Transverse colon (tissue), 4 donors: ENCODE measurements around the gene RFX1. TPM values are rescaled to one million over a fixed set of nuclear protein-coding genes. Genes with fewer than 3 reads are reported as not detected.
"Not testable (repeated sequence)": the region's sequence is repeated elsewhere in the genome, so short reads cannot be mapped to it uniquely, and the experiment has no call there.

ENCODE experiments used
- DNase-seq: peaks from one replicate; pipeline ENCODE4 v3.0.0-alpha.2; 2019
- H3K27ac ChIP-seq, 4 donors: fragments of 200-600 bp; sonication (generic); 2 replicates each; pipeline ENCODE4 v1.5.1; 2016 to 2018; ENCODE audit warnings: inconsistent platforms in 4 of 4
- H3K27me3 ChIP-seq: fragments of 200-600 bp; sonication (generic); 2 replicates; pipeline ENCODE4 v1.5.1; 2017; ENCODE audit warnings: inconsistent platforms
- H3K36me3 ChIP-seq, 4 donors: fragments of 200-600 bp; sonication (generic); 2 replicates each; pipeline ENCODE4 v1.5.1; 2017 to 2019; ENCODE audit warnings: inconsistent platforms in 4 of 4
- H3K4me1 ChIP-seq, 4 donors: fragments of 200-600 bp; sonication (generic); 2 replicates each; pipeline ENCODE4 v1.5.1; 2017 to 2020; ENCODE audit warnings: inconsistent platforms in 4 of 4
- H3K4me3 ChIP-seq, 4 donors: fragments of 200-600 bp; sonication (generic); 1 replicate in 1 of 4; 2 replicates in 3 of 4; pipeline versions ENCODE4 v1.5.1 to v1.6.1; 2017 to 2019; ENCODE audit warnings: inconsistent platforms in 4 of 4
- H3K9me3 ChIP-seq, 2 donors: fragments of 200-600 bp; sonication (generic); 2 replicates each; pipeline ENCODE4 v1.5.1; 2017 to 2019; ENCODE audit warnings: inconsistent platforms in 2 of 2
- EP300 ChIP-seq: sonication (generic); formaldehyde crosslinking; IDR thresholded peaks from one replicate; pipeline ENCODE4 v1.6.1; 2017; ENCODE audit warnings: antibody characterized with exemption, low read depth
- POLR2A ChIP-seq: fragments of 450-650 bp; IDR thresholded peaks from one replicate; pipeline ENCODE4 v1.6.1; 2016; ENCODE audit warnings: antibody characterized with exemption, mild to moderate bottlenecking, moderate library complexity
- POLR2AphosphoS5 ChIP-seq, 3 donors: sonication (generic); formaldehyde crosslinking; IDR thresholded peaks; one replicate each; pipeline ENCODE4 v1.6.1; 2016; ENCODE audit warnings: antibody characterized with exemption in 3 of 3
- whole genome bisulfite sequencing, 2 donors: methylation state at CpG; one replicate each; pipeline ENCODE4 v1.1.5; 2018; ENCODE audit warnings: low coverage in 1 of 2; 5-methylcytosine and 5-hydroxymethylcytosine counted together
- in situ Hi-C, 4 donors: fragments of 200-750 bp; cut with MboI; loops; one replicate each; pipeline versions ENCODE4 v1.15.0 to v1.15.1; 2017; ENCODE audit warnings: low sequenced_read_pairs in 3 of 4, low pct_ligation_motif_present in 1 of 4, low pct_unique_long_range_greater_than_20kb in 1 of 4
- intact Hi-C: fragments of 100-400 bp; cut with DNase I; formaldehyde crosslinking; loops from one replicate; pipeline ENCODE4 v1.15.1; 2023; ENCODE audit warnings: low total_unique reads
- total RNA-seq, 4 donors: library from RNA; depleted of rRNA; stranded (reverse); fragments of >200 nt; gene quantifications; one replicate each; pipeline ENCODE4 v1.1.0, GENCODE V29; 2016
- TF ChIP-seq, protein P1 (sequence below), 5 experiments: fragments of 200-600 bp in 3 of 5; fragments of 450-650 bp in 2 of 5; sonication (generic) in 3 of 5; IDR thresholded peaks; 1 replicate in 2 of 5; 2 replicates in 3 of 5; pipeline ENCODE4 v1.5.1; 2016 to 2017; ENCODE audit warnings: antibody characterized with exemption in 5 of 5, inconsistent platforms in 3 of 5, mild to moderate bottlenecking in 2 of 5, moderate library complexity in 1 of 5

Gene RFX1
- total RNA-seq, 4 donors from 2014 or later: 3.7 to 9.0 (median 8.1) TPM

- Histone ChIP-seq H3K27ac (peak overlapping the region; percentile 46 to 57 (median 48)), H3K4me1 (peaks cover 0 to 8% (median 2%) of the 10 kb centered on the region in 4 donors), H3K4me3 (no peak overlapping the region), H3K27me3 (no peaks in the 10 kb centered on the region), H3K36me3 (no peaks in the 10 kb centered on the region), H3K9me3 (no peaks in the 10 kb centered on the region)
- 51 to 60% methylated on average over 9 of the region's 9 CpGs for WGBS, 2 donors
- in situ Hi-C loops (no loop called here), intact Hi-C loops (no loop called here)
- TF ChIP-seq, protein P1, sequence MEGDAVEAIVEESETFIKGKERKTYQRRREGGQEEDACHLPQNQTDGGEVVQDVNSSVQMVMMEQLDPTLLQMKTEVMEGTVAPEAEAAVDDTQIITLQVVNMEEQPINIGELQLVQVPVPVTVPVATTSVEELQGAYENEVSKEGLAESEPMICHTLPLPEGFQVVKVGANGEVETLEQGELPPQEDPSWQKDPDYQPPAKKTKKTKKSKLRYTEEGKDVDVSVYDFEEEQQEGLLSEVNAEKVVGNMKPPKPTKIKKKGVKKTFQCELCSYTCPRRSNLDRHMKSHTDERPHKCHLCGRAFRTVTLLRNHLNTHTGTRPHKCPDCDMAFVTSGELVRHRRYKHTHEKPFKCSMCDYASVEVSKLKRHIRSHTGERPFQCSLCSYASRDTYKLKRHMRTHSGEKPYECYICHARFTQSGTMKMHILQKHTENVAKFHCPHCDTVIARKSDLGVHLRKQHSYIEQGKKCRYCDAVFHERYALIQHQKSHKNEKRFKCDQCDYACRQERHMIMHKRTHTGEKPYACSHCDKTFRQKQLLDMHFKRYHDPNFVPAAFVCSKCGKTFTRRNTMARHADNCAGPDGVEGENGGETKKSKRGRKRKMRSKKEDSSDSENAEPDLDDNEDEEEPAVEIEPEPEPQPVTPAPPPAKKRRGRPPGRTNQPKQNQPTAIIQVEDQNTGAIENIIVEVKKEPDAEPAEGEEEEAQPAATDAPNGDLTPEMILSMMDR (IDR thresholded peaks at IDR 0.05): peak; percentile 32 to 65 (median 53)
- TF ChIP-seq POLR2A: no peak
- peak; percentile 73 for DNase-seq
Measured at GRCh38 chr19:14023404-14024235, 17.5 kb upstream of the RFX1 start.

GRCh38 chr19:14022469-14022868 lies 16.3 kb upstream of the RFX1 start:
- H3K36me3 ChIP-seq: no peaks in the 10 kb centered on the region
- H3K4me3 ChIP-seq: no peak overlapping the region
- TF ChIP-seq POLR2A (no peak), EP300 (no peak), POLR2AphosphoS5 (IDR thresholded peaks at IDR 0.05) (no peak)
- TF ChIP-seq, protein P1 (IDR thresholded peaks at IDR 0.05): no peak
- no peaks in the 10 kb centered on the region for H3K27me3 ChIP-seq
- H3K4me1 ChIP-seq: peaks cover 0 to 8% (median 2%) of the 10 kb centered on the region in 4 donors
- in situ Hi-C loops: no loop called here
- DNase-seq: no peak
- H3K9me3 ChIP-seq: no peaks in the 10 kb centered on the region
- intact Hi-C loops: no loop called here
- whole genome bisulfite sequencing, 2 donors: 84 to 100% methylated on average over 2 to 4 of the region's 4 CpGs
- H3K27ac ChIP-seq: no peak overlapping the region

DNA sequence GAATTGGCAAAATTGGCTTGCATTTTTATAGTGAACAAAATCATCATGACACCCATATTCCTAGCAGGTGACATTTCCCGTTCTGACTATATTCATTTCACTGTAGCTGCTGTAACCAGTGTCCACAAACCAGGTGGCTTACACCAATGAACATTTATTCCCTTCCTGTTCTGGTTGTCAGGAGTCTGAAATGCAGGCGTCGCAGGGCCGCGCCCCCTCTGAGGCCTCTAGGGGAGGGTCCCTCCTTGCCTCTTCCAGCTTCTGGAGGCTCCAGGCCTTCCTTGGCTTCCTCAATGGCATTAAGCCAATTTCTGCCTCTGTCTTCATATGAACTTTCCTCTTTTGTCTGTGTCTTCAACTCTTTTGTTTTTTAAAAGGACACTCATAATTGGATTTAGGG lies 15.4 kb upstream of the RFX1 start:
- peaks cover 0 to 8% (median 2%) of the 10 kb centered on the region in 4 donors for H3K4me1 ChIP-seq
- WGBS, 2 donors: 36 to 61% methylated on average over 5 of the region's 5 CpGs
- no peak for DNase-seq
- no peak overlapping the region for H3K27ac ChIP-seq
- no peak overlapping the region for H3K4me3 ChIP-seq
- in situ Hi-C loops: no loop called here
- H3K9me3 ChIP-seq: no peaks in the 10 kb centered on the region
- intact Hi-C loops: no loop called here
- TF ChIP-seq POLR2A: no peak
- TF ChIP-seq, protein P1 (IDR thresholded peaks at IDR 0.05): no peak
- no peak for TF ChIP-seq EP300
- no peak for TF ChIP-seq POLR2AphosphoS5 (IDR thresholded peaks at IDR 0.05)
- H3K27me3 ChIP-seq: no peaks in the 10 kb centered on the region
- no peaks in the 10 kb centered on the region for H3K36me3 ChIP-seq

GRCh38 chr19:14019739-14020138 lies 13.6 kb upstream of the RFX1 start:
- peaks cover 0 to 11% (median 4%) of the 10 kb centered on the region in 4 donors for H3K4me1 ChIP-seq
- H3K9me3 ChIP-seq, DNase-seq, in situ Hi-C loops, intact Hi-C loops, H3K27me3 ChIP-seq, H3K36me3 ChIP-seq, H3K4me3 ChIP-seq, H3K27ac ChIP-seq: not testable (repeated sequence)
- 84 to 90% methylated on average over 3 of the region's 3 CpGs for WGBS, 2 donors
